Stimulated activated CD8-positive, alpha-beta memory T cell treated with anti-CD3 and anti-CD28 coated beads, Interleukin-7, amount 100 ng/mL, for 4 hours (primary cell): ENCODE data around the gene CRYBA2.
A peak's percentile ranks its signal among the peaks of the same experiment; 100 is the strongest.

Experiments
- DNase-seq, 2 donors: peaks; one replicate each; pipeline ENCODE4 v3.0.0-alpha.2; 2020; ENCODE audit warnings: low read depth in 2 of 2

Gene CRYBA2

DNA sequence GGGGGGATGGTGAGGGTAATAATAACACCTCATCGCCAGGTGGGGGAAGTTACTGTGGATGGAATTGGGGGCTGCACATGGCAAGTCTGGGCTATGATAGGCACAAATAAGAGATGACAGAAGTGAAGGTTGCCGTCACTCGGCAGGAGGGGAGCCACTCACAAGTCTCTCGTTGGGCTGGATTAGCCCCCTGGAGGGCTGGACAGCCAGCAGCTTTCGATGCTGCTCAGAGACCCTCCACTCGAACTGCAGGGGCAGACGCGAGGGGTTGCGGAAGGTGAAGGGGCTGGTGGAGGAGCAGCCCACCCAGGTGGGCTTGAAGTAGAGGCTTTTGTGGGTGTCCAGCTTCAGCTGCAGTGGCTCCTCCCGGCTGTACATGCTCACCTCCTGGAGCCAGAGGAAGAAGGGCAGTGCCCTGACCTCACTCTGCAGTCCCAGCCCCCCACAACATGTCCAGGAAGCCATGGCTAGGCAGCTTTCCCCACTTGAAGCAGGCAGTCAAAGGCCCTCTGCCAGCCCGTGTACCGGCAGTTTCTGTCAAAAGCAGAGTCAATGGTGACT, 29.9 kb upstream of the CRYBA2 start:
- DNase-seq: no peak

DNA sequence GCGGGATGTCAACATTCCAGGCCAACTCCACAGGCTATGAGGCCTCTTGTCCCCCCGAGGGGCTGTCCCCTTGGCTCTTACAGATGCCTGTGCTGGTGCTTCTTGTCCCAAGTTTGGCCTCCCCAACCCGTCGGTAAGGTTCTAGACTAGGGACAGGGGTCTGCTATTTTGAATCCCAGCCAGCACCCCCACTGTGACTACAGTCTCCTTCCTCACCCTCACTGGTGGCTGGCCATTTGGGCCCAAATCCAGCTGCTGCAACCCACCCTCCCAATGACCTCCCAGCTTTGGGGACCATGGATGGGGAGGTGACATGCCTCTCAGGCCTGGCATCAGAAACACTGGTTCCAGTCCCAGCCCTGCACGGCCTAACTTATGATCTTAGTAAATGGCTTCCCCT, 29.4 kb upstream of the CRYBA2 start:
- no peak for DNase-seq

- DNase-seq: no peak
Measured at GRCh38 chr2:219022041-219022440, 28.8 kb upstream of the CRYBA2 start.

GRCh38 chr2:219021591-219021990, 28.4 kb upstream of the CRYBA2 start:
- no peak for DNase-seq

DNA sequence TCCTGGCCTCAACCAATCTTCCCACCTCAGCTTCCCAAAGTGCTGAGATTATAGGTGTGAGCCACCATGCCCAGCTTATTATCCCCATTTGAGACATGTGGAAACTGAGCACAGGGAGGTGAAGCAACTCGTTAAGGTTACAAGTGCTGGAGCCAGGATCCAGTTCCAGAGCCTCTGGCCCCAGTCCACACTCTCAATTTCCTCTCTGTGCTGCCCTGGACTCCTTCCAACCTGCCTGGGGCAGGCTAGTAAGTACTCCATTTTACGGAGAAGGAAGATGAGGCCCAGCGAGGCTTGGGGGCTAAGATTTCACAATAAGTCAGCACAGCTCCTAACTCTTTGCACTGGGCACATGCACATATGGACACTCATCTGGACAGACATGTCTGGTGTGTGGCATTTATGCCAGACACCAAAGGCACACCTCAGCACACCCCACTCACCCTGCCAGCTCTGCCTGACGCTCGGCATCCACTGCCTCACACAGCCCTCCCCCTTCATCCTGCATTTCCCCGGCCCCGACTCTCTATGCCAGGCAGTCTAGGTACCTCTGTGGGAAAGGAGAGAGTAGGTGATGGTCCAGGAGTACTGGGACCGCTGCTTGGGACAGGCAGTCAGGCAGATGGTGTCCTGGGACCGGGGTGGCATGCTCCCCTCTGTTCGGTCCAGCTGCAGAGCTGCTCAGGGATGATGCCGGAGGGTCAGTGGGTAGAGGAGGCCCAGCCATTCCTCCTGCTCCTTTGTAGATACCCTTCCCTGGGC, 27.6 kb upstream of the CRYBA2 start:
- DNase-seq: no peak

- no peak for DNase-seq
Measured at GRCh38 chr2:219019436-219019835, 26.2 kb upstream of the CRYBA2 start.

GRCh38 chr2:219018726-219019125, 25.5 kb upstream of the CRYBA2 start:
- DNase-seq: no peak

DNA sequence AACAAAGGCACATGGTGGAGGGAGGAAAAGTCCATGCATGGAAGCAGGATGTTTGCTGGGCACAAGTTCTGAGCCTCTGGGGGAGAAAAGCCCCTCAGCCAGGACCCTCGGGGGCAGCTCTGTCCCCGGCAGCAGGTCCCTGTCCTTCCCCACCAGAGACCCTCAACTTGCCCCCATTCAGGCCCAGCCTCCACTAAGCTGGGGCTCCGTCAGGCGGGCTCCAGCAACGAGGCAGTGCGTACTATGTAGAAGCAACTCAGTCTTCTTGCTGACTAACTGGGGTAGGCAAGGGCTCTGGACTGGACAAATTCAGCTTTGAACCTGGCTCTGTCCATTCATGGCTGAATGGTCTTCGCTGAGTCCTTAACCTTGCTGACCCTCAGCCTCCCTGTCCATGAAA, 25.1 kb upstream of the CRYBA2 start:
- no peak for DNase-seq

DNA sequence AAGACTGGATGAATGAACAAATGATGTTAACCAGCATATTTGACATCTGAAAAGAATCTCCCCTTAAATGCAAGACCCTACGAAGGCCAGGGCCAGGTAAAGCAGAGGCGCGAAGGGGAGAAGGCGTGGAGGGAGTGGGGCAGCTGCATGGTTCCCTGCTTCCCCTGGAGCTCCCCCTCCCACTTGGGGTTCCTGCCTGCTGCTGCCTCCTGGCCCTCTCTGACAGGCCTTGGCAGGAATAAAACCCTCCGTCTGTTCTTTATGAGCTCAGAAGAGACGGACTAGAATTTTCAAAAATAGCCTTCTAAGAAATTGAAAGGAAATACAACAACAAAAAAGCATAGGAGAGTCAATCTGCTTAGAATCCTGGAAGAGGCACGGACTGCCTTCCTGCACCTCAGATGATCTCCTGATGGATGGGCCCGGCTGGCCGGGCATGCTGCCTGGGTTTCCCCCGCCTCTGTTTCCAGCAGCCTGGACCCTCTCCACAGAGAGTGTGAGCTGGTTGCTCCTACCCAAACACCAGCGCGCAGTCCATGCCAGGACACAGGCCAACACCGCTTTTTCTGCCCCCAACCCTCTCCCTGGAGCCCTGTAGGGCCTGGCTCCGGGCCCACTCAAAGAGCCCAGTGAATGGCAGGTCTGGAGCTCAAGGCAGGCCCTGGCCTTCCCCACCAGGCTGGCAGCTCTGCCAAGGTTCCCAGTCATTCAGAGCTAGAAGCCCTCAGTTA, 24.1 kb upstream of the CRYBA2 start:
- no peak for DNase-seq

- no peak for DNase-seq
Measured at GRCh38 chr2:219016721-219017120, 23.5 kb upstream of the CRYBA2 start.

DNA sequence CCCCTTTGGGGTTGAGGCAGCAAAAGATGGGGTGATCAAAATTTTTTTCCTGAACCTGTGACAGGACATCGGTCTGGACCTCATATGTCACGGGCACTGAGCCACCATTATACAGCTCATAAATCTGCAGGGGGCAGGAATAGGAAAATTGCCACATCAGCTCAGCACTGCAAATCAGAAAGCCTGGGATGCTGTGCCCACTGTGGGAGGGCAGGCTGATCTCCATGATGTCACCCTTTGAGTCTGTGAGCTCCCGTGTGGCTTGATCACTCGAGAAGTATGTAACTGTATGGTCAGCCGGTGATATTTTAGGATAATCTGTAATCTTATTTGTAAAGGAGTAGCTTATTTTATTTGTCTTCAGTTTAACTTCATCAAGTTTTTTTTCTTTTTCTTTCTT, 17.7 kb upstream of the CRYBA2 start:
- no peak for DNase-seq

- DNase-seq: no peak
Measured at GRCh38 chr2:219010162-219010756, 17.0 kb upstream of the CRYBA2 start.

DNA sequence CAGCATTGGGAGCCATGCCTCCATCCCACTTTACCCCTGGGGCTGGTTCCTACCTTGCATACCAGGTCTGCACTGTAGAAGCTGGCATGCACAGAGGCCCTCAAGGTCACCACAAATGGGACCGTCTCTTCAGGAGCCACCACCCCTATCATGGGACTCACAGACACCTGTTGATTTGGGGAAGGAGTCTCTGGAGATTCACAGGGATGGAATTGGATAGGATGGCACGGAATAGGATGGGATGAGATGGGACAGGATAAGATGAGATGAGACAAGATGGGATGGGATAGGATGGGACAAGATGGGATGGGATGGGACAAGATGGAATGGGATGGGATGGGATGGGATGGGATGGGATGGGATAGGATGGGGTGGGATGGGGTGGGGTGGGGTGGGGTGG, 16.1 kb upstream of the CRYBA2 start:
- DNase-seq: no peak

DNA sequence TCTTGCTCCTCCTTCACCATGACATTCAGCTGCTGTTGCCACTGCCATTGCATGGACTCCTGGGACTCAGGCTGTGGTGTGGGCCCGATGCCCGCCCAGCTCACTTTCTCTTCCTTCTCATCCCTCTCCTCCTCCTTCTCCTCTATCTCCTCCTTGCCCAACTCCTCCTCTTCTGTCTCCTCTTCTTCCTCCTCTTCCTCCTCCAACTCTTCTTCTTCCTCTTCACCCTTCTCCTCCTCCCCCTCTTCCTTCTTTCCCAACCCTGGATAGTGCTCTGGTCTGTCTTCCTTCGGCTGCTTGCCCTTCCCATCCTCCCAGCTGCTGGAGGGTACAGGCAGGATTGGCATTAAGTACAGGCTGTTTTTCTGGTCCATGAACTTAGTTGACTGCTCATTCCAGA, 10.8 kb upstream of the CRYBA2 start:
- DNase-seq: no peak

- DNase-seq: no peak
Measured at GRCh38 chr2:219003267-219003634, 10.0 kb upstream of the CRYBA2 start.

- no peak for DNase-seq
Measured at GRCh38 chr2:219002395-219003266, 9.4 kb upstream of the CRYBA2 start.

GRCh38 chr2:219001577-219002394, 8.6 kb upstream of the CRYBA2 start:
- DNase-seq: peak; percentile 44 to 63

- DNase-seq: no peak
Measured at GRCh38 chr2:219001100-219001576, 7.9 kb upstream of the CRYBA2 start.

GRCh38 chr2:219000569-219000960, 7.3 kb upstream of the CRYBA2 start:
- no peak for DNase-seq

GRCh38 chr2:218999881-219000568, 6.8 kb upstream of the CRYBA2 start:
- no peak for DNase-seq
